ENCODE data around the gene ULK1.
"Not testable (repeated sequence)": the region's sequence is repeated elsewhere in the genome, so short reads cannot be mapped to it uniquely, and the experiment has no call there.

The ULK1 gene

DNA sequence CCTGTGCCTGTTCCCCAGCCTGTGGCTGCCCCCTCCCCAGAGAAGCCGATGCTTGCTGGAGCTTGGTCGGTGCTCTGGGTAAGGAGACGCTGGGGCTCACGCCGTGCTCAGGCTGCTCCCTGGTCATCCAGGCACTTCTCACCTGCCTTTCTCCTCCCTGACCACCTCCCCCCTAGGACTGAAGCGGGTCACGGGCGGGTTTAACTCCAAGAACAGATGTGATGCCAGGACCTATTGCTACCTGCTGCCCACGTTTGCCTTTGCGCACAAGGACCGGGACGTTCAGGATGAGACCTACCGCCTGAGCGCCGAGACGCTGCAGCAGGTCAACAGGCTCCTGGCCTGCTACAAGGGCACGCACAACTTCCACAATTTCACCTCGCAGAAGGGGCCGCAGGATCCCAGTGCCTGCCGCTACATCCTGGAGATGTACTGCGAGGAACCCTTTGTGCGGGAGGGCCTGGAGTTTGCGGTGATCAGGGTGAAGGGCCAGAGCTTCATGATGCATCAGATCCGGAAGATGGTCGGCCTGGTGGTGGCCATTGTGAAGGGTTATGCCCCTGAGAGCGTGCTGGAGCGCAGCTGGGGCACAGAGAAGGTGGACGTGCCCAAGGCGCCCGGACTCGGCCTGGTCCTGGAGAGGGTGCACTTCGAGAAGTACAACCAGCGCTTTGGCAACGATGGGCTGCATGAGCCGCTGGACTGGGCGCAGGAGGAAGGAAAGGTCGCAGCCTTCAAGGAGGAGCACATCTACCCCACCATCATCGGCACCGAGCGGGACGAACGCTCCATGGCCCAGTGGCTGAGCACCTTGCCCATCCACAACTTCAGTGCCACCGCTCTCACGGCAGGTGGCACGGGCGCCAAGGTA lies 46.9 kb downstream of the ULK1 start:
- no peak for DNase-seq (ENCODE audit: low read depth in 2 of 2, low spot score in 1 of 2)

- DNase-seq (ENCODE audit: low read depth in 2 of 2, low spot score in 1 of 2): no peak
Observed at GRCh38 chr12:131941987-131942341, 47.5 kb downstream of the ULK1 start.

- DNase-seq (ENCODE audit: low read depth in 2 of 2, low spot score in 1 of 2): no peak
Observed at GRCh38 chr12:131942671-131943070, 48.2 kb downstream of the ULK1 start.

GRCh38 chr12:131943389-131943788 lies 49.0 kb downstream of the ULK1 start:
- no peak for DNase-seq (ENCODE audit: low read depth in 2 of 2, low spot score in 1 of 2)

DNA sequence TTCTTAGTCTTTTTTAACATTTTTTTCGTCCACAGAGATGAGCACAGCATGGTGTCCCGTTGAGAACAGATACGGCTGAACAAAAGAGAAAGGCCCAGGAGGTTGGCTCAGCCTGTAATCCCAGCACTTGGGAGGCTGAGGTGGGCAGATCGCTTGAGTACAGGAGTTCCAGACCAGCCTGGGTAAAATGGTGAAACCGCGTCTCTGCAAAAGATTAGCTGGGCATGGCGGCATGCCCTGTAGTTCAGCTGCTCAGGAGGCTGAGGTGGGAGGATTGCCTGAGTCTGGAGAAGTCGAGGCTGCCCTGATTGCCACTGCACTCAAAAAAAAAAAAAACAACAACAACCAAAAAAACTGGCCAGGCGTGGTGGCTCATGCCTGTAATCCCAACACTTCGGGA lies 49.5 kb downstream of the ULK1 start:
- no peak for DNase-seq (ENCODE audit: low read depth in 2 of 2, low spot score in 1 of 2)

DNA sequence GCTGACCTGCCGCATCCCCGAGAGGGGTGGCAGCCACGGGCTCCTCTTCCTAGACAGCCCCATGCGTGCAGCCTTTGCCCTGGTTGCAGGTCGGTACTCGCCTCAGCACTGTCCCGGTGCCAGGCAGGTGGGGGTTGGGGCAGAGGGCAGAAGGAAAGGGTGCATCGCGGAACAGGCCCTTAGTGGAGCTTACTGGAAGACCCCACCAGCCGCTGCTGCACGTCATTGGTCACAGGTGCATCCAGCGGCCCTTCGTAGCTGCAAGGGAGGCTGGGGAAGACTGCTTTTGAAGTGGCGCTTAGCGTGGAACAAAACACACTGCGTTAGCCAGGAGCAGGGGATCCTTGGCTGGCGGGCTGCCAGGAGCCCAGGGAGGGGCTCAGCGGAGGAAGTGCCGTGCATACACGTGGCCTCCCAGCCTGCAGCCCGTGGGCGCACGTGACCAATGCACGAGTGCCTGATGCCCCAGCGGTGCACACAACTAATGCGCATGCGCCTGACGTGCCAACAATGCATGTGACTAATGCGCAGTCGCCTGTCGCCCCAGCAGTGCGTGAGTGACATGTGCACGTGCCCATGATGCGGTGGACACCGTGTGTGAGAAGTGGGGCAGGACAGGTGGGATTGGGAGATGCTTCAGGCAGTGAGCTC lies 50.3 kb downstream of the ULK1 start:
- no peak for DNase-seq (ENCODE audit: low read depth in 2 of 2, low spot score in 1 of 2)

DNA sequence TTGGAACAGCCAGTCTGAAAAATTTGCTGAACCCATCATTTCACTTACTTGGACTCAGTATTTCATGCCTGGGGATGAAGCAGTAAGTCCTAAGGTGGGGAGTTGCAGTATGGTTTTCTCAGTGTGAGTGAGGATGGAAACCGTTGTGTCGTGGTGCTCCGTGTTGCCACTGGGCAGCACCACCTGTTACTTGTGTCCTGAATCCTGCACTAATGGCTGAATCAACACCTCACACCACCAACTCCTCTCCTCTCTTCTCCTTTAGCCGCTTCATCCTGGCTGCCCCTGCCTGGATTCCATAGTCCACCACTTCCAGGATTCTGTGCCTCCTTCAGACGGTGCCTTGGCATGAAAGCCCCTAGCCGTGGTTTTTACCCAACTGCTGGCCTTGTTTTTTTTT lies 52.3 kb downstream of the ULK1 start:
- no peak for DNase-seq (ENCODE audit: low read depth in 2 of 2, low spot score in 1 of 2)

DNA sequence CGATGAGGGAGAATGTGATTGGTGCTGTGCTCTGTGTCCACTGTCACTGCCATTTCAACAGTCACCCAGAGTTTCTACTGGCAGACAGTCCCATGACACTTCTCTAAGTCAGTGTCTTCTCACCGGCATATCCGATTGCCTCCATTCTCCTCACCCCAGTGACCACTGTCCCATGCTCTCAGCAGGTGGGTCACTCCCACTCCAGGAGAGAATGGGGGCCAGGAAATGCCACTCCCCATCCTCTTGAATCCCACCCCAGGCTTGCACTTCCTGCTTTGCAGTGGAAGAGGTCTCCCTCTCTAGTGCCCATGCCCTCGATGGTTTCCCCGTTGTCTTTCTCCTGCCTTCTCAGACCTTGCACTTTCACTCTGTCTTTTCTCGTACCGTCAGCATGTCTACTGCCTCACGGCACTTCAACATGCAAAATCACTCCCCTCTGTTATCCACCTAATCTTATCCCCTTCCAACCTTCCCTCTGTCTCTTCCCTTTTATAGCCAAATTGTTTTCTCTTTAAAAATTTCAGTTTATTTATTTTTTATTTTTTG lies 53.1 kb downstream of the ULK1 start:
- DNase-seq (ENCODE audit: low read depth in 2 of 2, low spot score in 1 of 2): no peak

DNA sequence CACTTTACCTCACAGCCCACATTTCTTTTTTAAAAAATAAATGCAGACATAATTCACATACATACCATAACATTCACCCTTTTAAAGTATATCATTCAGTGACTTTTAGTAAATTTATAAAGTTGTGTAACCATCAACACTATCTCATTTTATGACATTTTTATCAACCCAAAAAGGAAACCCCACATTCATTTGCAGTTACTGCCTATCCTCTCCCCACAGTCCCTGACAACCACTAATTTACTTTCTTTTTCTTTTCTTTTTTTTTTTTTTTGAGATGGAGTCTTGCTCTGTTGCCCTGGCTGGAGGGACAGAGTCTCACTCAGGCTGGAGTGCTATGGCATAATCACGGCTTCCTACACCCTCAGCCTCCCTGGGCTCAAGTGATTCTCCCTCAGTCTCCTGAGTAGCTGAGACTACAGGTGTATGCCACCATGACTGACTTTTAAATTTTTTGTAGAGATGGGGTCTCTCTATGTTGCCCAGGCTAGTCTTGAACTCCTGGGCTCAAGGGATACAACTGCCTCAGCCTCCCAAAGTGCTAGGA lies 53.8 kb downstream of the ULK1 start:
- DNase-seq (ENCODE audit: low read depth in 2 of 2, low spot score in 1 of 2): no peak

DNA sequence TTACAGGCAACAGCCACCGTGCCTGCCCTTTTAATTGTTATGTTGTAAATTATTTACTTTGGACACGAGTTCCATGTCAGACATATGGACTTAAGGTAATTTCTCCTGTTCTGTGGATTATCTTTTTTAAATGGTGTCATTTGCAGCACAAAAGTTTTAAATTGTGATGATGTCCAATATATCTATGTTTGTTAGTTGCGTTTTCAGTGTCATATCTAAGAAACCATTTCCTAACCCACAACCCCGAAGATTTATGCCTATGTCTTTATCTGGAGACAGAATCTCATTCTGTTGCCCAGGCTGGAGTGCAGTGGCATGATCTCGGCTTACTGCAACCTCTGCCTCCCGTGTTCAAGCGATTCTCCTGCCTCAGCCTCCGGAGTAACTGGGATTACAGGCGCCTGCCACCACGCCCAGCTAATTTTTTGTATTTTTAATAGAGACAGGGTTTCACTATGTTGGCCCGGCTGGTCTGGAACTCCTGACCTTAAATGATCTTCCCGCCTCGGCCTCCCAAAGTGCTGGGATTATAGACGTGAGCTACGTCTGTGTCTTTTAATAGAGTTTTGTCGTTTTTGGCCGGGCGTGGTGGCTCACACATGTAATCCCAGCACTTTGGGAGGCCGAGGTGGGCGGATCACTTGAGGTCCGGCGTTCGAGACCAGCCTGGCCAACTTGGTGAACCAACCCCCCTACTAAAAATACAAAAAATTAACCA lies 54.5 kb downstream of the ULK1 start:
- DNase-seq (ENCODE audit: low read depth in 2 of 2, low spot score in 1 of 2): not testable (repeated sequence)

DNA sequence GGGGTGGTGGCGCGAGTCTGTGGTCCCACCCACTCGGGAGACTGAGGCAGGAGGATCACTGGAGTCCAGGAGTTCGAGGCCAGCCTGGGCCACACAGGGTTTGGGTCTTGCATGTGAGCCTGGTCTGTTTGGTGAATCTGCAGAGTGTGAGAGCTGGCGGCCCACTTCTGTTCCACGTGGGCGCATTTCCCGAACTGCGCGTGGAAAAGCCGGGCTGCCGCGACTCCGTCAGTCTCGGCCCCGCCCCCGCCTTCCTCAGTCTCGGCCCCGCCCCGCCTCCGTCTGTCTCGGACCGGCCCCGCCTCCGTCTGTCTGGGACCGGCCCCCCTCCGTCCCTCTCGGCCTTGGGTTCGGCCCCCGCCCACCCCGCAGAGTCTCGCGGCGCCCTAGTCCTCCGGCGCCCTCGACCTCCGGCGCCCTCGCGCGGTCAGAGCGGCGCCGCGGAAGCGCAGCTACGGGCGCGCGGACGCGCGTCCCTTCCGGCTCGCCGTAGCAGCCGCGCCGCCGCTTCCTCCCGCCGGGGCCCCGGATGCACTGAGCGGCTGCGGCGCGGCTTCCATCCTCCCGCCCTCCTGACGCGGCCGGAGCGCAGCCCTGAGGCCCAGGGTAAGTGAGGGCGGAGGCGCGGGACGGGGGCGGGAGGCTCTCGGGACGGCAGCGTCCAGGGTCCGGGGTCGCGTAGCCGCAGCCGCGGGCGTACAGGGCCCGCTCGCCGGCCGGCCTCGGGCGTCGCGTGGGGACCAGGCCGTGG lies 55.2 kb downstream of the ULK1 start, which contains the start of gene EP400:
Gene EP400, plus strand, starts transcription at position 512 of the 751 bp plus-strand sequence. CDS start 10,678 bp downstream, outside the sequence.
- DNase-seq (ENCODE audit: low read depth in 2 of 2, low spot score in 1 of 2): peak; percentile 93 to 94

DNA sequence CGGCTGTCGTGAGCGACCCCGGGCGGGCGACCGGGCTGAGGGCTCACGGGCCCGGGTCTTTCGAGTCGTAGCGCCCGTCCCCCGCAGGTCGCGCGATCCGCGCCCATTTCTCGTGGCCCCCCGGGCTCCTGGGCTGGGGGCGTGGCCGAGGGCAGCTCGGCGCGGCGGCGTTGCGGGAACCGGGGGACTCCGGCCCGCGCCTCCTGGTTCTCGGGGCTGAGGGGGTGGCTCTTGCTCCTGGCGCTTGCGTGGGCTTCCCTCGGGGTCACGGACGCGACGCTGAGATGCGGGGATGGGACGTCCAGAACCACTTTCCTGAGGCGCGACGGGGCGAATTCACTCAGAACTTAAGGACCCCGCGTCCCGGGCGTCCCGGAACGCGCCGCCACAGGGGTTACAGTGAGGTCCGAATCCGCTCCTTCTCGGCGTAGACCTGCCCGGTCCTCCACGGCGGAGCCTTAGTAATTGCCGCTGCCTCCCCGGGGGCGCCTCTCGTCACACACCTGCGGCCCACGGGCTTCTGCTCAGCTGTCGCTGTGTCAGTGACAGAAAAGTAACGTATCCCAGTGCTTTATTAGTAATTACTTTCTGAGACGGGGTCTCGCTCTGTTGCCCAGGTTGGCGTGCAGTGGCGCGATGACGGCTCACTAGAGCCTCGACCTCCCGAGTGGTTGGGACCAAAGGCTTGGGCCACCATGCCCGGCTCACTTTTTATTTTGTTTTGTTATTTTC lies 55.9 kb downstream of the ULK1 start:
- no peak for DNase-seq (ENCODE audit: low read depth in 2 of 2, low spot score in 1 of 2)

GRCh38 chr12:131953810-131954209 lies 59.4 kb downstream of the ULK1 start:
- not testable (repeated sequence) for DNase-seq (ENCODE audit: low read depth in 2 of 2, low spot score in 1 of 2)

GRCh38 chr12:131954460-131954859 lies 60.0 kb downstream of the ULK1 start:
- DNase-seq (ENCODE audit: low read depth in 2 of 2, low spot score in 1 of 2): not testable (repeated sequence)

DNA sequence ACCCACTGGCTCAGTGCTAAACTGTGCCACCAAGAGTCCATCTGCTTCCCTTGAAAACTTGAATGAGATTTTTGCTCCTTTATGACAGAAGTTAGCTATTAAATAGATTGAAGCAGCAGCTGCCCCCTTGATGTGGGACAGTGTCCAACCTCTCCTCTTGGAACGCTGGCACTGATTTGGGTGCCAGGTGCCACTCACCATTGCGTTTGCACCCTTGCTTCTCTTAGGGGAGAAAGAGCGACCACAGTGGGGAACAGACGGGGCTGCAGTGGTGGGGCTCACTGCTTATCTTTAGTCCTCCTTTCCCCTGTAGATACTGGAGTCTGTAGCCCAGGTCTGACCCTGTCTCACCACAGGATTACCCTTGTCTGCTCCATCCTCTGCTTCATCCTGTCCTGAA lies 64.7 kb downstream of the ULK1 start:
- no peak for DNase-seq (ENCODE audit: low read depth in 2 of 2, low spot score in 1 of 2)

GRCh38 chr12:131959641-131960589 lies 65.5 kb downstream of the ULK1 start:
- no peak for DNase-seq (ENCODE audit: low read depth in 2 of 2, low spot score in 1 of 2)

- DNase-seq (ENCODE audit: low read depth in 2 of 2, low spot score in 1 of 2): not testable (repeated sequence)
Observed at GRCh38 chr12:131960590-131961325, 66.3 kb downstream of the ULK1 start.

DNA sequence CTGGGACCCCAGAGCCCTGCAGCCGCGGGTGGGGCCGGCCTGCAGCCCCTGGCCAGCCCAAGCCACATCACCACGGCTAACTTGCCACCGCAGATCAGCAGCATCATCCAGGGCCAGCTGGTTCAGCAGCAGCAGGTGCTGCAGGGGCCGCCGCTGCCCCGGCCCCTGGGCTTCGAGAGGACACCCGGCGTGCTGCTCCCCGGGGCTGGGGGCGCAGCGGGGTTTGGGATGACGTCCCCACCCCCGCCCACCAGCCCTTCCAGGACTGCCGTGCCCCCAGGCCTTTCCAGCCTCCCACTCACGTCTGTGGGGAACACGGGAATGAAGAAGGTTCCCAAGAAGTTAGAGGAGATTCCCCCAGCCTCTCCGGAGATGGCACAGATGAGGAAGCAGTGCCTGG lies 66.9 kb downstream of the ULK1 start:
- not testable (repeated sequence) for DNase-seq (ENCODE audit: low read depth in 2 of 2, low spot score in 1 of 2)
